Panc1 (cell line): Measurements from ENCODE around the gene AMZ1. TPM values are rescaled to one million over a fixed set of nuclear protein-coding genes. Genes with fewer than 3 reads are reported as not detected.
A peak's percentile ranks its signal among the peaks of the same experiment; 100 is the strongest.
"Not testable (repeated sequence)": the region's sequence is repeated elsewhere in the genome, so short reads cannot be mapped to it uniquely, and the experiment has no call there.

Source experiments
- ATAC-seq: fragments of 200-7000 bp; cut with Tn5 transposase; 2 replicates; pipeline ENCODE4 v1.9.1; 2020; ENCODE audit warnings: mild to moderate bottlenecking, moderate library complexity
- BruUV-seq: library from RNA; stranded (reverse); fragments of 400-500 nt; replicated peaks from 2 replicates; lab custom pipeline; 2021; lab: Mats Ljungman, UMichigan
- CTCF ChIA-PET: fragments of 300-600 bp; sonication (Branson Sonifier 250); formaldehyde crosslinking; loops from one replicate; lab custom pipeline; 2022; ENCODE audit warnings: antibody characterized with exemption; lab: Charles Lee
- POLR2A ChIA-PET: fragments of 300-600 bp; sonication (Branson Sonifier 250); formaldehyde crosslinking; loops from one replicate; lab custom pipeline; 2022; ENCODE audit warnings: antibody characterized with exemption; lab: Charles Lee
- DNase-seq: peaks from one replicate; pipeline ENCODE4 v3.0.0-alpha.2; 2010; ENCODE audit warnings: low read depth, low spot score
- H3K27ac ChIP-seq: 2 replicates; pipeline ENCODE4 v1.5.1; 2011; ENCODE audit warnings: mild to moderate bottlenecking, low read length, inconsistent platforms
- H3K27me3 ChIP-seq: fragments of 200-500 bp; sonication (Bioruptor generic); 2 replicates; pipeline ENCODE4 v1.6.0; 2014; ENCODE audit warnings: low read length, inconsistent platforms; ENCODE audit not compliant: control insufficient read depth, insufficient read depth
- H3K36me3 ChIP-seq: fragments of 200-500 bp; sonication (Bioruptor generic); 2 replicates; pipeline ENCODE4 v1.5.1; 2014; ENCODE audit warnings: inconsistent platforms, mild to moderate bottlenecking, low read length, moderate library complexity; ENCODE audit not compliant: control insufficient read depth, insufficient read depth
- H3K4me1 ChIP-seq: 2 replicates; pipeline ENCODE4 v1.5.1; 2011; ENCODE audit warnings: inconsistent platforms, mild to moderate bottlenecking, low read length, moderate library complexity; ENCODE audit not compliant: control insufficient read depth, insufficient read depth
- H3K4me3 ChIP-seq, 2 experiments: 2 replicates each; pipeline ENCODE4 v1.5.1; 2011 to 2012; ENCODE audit warnings: low read depth in 2 of 2, low read length in 2 of 2, mild to moderate bottlenecking in 2 of 2, inconsistent platforms in 1 of 2, moderate library complexity in 1 of 2
- H3K9me3 ChIP-seq: fragments of 200-500 bp; sonication (Bioruptor generic); 2 replicates; pipeline ENCODE4 v1.5.1; 2014; ENCODE audit warnings: low read depth, mild to moderate bottlenecking, inconsistent platforms, low read length, moderate library complexity; ENCODE audit not compliant: control insufficient read depth, insufficient read depth
- POLR2AphosphoS5 ChIP-seq: IDR thresholded peaks from 2 replicates; pipeline ENCODE4 v1.6.1; 2012; ENCODE audit warnings: mild to moderate bottlenecking, low read depth, low read length, moderate library complexity
- REST ChIP-seq, 2 experiments: IDR thresholded peaks; 2 replicates each; pipeline ENCODE4 v1.6.1; 2011 to 2012; ENCODE audit warnings: low read depth in 2 of 2, control low read depth in 1 of 2, low read length in 1 of 2, mild to moderate bottlenecking in 1 of 2, moderate library complexity in 1 of 2; ENCODE audit not compliant: insufficient read depth in 1 of 2
- SIN3A ChIP-seq: IDR thresholded peaks from 2 replicates; pipeline ENCODE4 v1.6.1; 2012; ENCODE audit warnings: low read depth, mild to moderate bottlenecking, low read length, moderate library complexity, borderline replicate concordance; ENCODE audit not compliant: insufficient read depth
- TCF7L2 ChIP-seq: IDR thresholded peaks from 2 replicates; pipeline ENCODE4 v1.6.1; 2011; ENCODE audit warnings: mild to moderate bottlenecking, low read depth, low read length, inconsistent platforms
- in situ Hi-C: cut with HindIII; loops from 2 replicates; pipeline ENCODE4 v1.10.0; 2016; ENCODE audit warnings: low sequenced_read_pairs, low pct_unique_long_range_greater_than_20kb
- intact Hi-C: fragments of 100-400 bp; cut with micrococcal nuclease; formaldehyde crosslinking; loops from one replicate; pipeline ENCODE4 v1.10.0; 2022; ENCODE audit not compliant: unreplicated experiment
- total RNA-seq: library from RNA; stranded (reverse); gene quantifications from one replicate; pipeline ENCODE4 v1.2.1, GENCODE V29; 2021; ENCODE audit not compliant: unreplicated experiment
- TF ChIP-seq, protein P1 (sequence below): fragments of 450-650 bp; IDR thresholded peaks from 2 replicates; pipeline ENCODE4 v1.5.1; 2017; ENCODE audit warnings: mild to moderate bottlenecking

AMZ1 gene
- total RNA-seq, 1 experiment from 2014 or later = 0.57 TPM

- peaks cover 9% of the 10 kb centered on the region; the same call in 1 of the 2 replicates for H3K4me1 ChIP-seq
- no peak for DNase-seq
- H3K36me3 ChIP-seq = 0 out of 2 replicates have a peak, but pooled peaks cover 3% of the 10 kb centered on the region
- POLR2A ChIA-PET = interaction anchor here (0.7 kb wide), 1 partner anchor 17 kb away, joined by 7 read pairs; no protein-coding TSS in a partner anchor
- in situ Hi-C loops = no loop called here
- TF ChIP-seq POLR2AphosphoS5 = no peak
- no peak for TF ChIP-seq SIN3A
- no peak for TF ChIP-seq REST (IDR thresholded peaks at IDR 0.05; ENCODE audit: insufficient read depth in 1 of 2, low read depth in 2 of 2, low read length in 1 of 2)
- no peak for TF ChIP-seq TCF7L2
- H3K27me3 ChIP-seq = no peaks in the 10 kb centered on the region
- H3K9me3 ChIP-seq = no peaks in the 10 kb centered on the region
- CTCF ChIA-PET = no interaction called here
- ATAC-seq = peak; percentile 20; the same call in 1 of the 2 replicates
- H3K27ac ChIP-seq = no peak overlapping the region
- H3K4me3 ChIP-seq = no peak overlapping the region
- intact Hi-C loops = no loop called here
- no TSS peak for BruUV-seq
Observed at GRCh38 chr7:2736411-2736914, 48.5 kb downstream of the AMZ1 start.

DNA sequence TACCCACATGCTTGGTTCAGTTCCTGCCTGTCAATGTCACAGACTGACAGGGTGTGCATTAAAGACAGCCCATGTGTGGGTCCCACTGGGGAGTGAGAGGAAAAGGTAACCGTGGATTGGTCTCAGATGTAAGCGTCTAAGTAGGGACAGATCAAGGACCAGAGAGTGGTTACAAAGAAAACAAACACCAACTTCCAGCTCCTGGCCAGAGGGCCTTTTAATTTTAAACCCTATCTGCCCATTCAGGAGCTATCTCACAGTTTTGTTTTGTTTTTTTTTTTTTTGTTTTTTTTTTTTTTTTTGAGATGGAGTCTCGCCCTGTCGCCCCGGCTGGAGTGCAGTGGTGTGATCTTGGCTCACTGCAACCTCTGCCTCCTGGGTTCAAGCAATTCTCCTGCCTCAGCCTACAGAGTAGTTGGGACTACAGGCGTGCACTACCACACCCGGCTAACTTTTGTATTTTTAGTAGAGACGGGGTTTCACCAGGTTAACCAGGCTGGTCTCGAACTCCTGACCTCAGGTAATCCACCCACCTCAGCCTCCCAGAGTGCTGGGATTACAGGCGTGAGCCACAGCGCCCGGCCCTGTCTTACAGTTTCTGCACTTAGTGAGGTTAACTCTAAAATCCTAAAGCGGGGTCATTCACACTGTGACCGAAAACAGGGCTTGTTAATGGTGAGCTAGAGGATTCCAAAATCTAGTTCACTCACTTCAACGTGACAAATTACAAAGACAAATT lies 49.2 kb downstream of the AMZ1 start:
- H3K27ac ChIP-seq, H3K4me1 ChIP-seq, DNase-seq, H3K9me3 ChIP-seq, CTCF ChIA-PET, H3K27me3 ChIP-seq, H3K4me3 ChIP-seq, H3K36me3 ChIP-seq, in situ Hi-C loops, BruUV-seq, ATAC-seq, intact Hi-C loops: not testable (repeated sequence)
- POLR2A ChIA-PET = interaction anchor here (0.7 kb wide), 1 partner anchor 18 kb away, joined by 7 read pairs; no protein-coding TSS in a partner anchor

DNA sequence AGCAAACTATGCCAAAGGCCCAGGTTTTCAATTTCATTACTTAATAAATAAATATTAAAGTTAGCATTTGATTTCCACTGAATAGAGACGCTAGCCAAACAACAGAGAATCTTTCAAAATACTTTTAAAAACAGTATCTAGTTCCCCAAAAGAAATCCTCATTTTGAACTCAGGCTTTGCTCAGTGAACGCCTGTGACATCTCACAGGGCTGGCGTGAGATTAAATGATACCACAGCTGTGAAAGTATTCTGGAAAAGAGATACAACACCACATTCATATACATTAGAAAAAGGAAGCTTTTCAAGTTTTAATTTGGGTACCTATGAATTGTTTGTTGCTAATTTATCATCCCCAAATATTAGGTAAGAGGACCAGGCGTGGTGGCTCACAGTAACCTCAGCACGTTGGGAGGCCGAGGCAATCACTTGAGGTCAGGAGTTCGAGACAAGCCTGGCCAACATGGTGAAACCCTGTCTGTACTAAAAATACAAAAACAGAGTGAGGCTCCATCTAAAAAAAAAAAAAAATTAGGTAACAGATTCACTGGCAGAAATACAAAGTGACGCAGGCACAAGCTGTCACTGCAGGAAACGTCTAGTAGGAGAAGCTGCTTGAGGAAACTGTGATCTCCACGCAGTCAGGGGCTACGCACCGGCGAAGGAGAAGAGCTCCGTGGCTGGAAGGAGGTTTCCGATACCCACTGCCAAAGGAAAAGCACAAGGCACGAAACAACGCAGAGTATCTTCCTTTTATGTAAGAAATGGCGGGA lies 50.0 kb downstream of the AMZ1 start:
- Histone ChIP-seq H3K4me1 (peaks cover 9% of the 10 kb centered on the region; the same call in 1 of the 2 replicates), H3K27me3 (no peaks in the 10 kb centered on the region), H3K36me3 (no peaks in the 10 kb centered on the region), H3K9me3 (no peaks in the 10 kb centered on the region), H3K4me3 (no peak overlapping the region), H3K27ac (no peak overlapping the region)
- DNase-seq (no peak), ATAC-seq (no peak)
- ChIA-PET POLR2A (no interaction called here), CTCF (no interaction called here)
- BruUV-seq = no TSS peak
- no peak for TF ChIP-seq TCF7L2
- TF ChIP-seq SIN3A = no peak
- no peak for TF ChIP-seq POLR2AphosphoS5
- TF ChIP-seq, protein P1, sequence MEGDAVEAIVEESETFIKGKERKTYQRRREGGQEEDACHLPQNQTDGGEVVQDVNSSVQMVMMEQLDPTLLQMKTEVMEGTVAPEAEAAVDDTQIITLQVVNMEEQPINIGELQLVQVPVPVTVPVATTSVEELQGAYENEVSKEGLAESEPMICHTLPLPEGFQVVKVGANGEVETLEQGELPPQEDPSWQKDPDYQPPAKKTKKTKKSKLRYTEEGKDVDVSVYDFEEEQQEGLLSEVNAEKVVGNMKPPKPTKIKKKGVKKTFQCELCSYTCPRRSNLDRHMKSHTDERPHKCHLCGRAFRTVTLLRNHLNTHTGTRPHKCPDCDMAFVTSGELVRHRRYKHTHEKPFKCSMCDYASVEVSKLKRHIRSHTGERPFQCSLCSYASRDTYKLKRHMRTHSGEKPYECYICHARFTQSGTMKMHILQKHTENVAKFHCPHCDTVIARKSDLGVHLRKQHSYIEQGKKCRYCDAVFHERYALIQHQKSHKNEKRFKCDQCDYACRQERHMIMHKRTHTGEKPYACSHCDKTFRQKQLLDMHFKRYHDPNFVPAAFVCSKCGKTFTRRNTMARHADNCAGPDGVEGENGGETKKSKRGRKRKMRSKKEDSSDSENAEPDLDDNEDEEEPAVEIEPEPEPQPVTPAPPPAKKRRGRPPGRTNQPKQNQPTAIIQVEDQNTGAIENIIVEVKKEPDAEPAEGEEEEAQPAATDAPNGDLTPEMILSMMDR = no peak
- TF ChIP-seq REST (IDR thresholded peaks at IDR 0.05; ENCODE audit: insufficient read depth in 1 of 2, low read depth in 2 of 2, low read length in 1 of 2) = no peak
- intact Hi-C loops (no loop called here), in situ Hi-C loops (no loop called here)
